ENCODE measurements around the gene ADAMTS7. TPM values are rescaled to one million over a fixed set of nuclear protein-coding genes. Genes with fewer than 3 reads are reported as not detected.
A peak's percentile ranks its signal among the peaks of the same experiment; 100 is the strongest.
"Not testable (repeated sequence)": the region's sequence is repeated elsewhere in the genome, so short reads cannot be mapped to it uniquely, and the experiment has no call there.

The ADAMTS7 gene
- total RNA-seq, 1 donor from 2014 or later = 0.39 TPM

DNA sequence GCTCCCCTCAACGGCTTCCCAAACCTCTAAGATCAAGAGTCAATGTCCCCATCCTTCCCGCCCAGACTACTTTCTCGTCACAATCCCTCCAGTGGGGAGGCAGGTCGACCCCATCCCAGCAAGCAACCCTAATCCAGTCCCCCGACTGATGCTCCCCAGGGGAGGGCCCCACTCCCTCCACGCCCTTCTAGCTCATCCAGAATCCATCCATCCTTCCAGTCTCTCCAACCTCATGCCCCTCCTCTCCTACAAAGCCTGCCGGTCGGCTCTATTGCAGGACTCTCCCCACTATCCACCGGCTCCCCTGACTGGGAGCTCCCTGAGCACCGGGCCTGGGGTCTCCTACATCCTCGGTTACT lies 1.3 kb downstream of the ADAMTS7 start:
- peaks cover 2% of the 10 kb centered on the region for H3K36me3 Mint-ChIP-seq (ENCODE audit: low read depth)
- no peaks in the 10 kb centered on the region for H3K4me1 Mint-ChIP-seq (ENCODE audit: low read depth)
- intact Hi-C loops (cut with micrococcal nuclease) = loop anchor here (1.0 kb wide), 1 partner anchor 20 kb away; no protein-coding TSS in a partner anchor
- peak overlapping the region; percentile 81 for H3K4me3 Mint-ChIP-seq
- peaks cover 50% of the 10 kb centered on the region for H3K27me3 Mint-ChIP-seq (ENCODE audit: insufficient read depth)
- H3K9me3 Mint-ChIP-seq = peaks cover 5% of the 10 kb centered on the region
- DNase-seq (ENCODE audit: low spot score) = no peak
- no peak overlapping the region for H3K27ac Mint-ChIP-seq

DNA sequence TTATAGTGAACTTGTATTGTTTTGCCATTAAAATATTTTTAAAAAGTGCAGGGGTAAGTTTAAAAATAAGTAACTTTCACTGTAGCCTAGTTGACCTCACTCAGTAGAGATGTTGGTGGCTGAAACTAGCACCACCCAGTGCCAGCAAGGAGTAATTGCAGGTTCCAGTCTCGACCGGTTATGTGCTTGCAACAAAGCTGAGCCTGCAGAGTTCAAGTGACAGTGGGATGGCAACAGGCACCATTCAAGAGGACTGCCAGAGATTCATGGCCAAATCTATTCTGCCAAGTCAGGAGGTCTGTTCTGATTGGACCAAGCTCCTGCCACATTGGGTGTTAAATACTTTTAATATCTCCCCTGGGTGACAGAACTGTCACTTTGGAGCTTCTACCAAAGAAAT lies 2.7 kb downstream of the ADAMTS7 start:
- Mint-ChIP-seq H3K4me3 (peak overlapping the region; percentile 31), H3K36me3 (ENCODE audit: low read depth) (peaks cover 2% of the 10 kb centered on the region), H3K9me3 (peaks cover 5% of the 10 kb centered on the region), H3K27me3 (ENCODE audit: insufficient read depth) (peaks cover 40% of the 10 kb centered on the region), H3K4me1 (ENCODE audit: low read depth) (no peaks in the 10 kb centered on the region), H3K27ac (no peak overlapping the region)
- intact Hi-C loops (cut with micrococcal nuclease) = loop anchor here (2.0 kb wide), 1 partner anchor 52 kb away; no protein-coding TSS in a partner anchor
- peak; percentile 19 for DNase-seq (ENCODE audit: low spot score)

DNA sequence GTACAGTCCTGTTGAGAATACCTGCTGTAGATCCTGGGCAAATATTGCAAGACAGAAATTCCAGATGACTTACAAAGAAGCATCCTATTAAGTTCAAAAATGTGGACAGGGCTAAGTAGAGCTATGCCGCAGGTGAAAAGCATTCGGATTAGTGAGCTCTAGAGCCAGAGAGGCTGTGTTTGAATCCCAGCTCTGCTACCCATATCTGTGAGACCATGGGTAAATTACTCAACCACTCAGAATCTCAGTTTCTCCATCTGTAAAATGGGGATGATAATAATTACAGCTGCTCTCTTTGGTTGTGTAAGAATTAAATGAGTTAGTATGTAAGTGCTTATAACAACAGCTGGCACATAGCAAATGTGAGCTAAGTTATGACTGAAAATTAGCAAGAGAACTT lies 3.9 kb downstream of the ADAMTS7 start:
- Mint-ChIP-seq H3K36me3 (ENCODE audit: low read depth) (peaks cover 2% of the 10 kb centered on the region), H3K9me3 (peaks cover 5% of the 10 kb centered on the region), H3K4me1 (ENCODE audit: low read depth) (no peaks in the 10 kb centered on the region), H3K27ac (no peak overlapping the region), H3K4me3 (no peak overlapping the region), H3K27me3 (ENCODE audit: insufficient read depth) (peaks cover 30% of the 10 kb centered on the region)
- intact Hi-C loops (cut with micrococcal nuclease) = no loop called here
- DNase-seq (ENCODE audit: low spot score) = no peak

DNA sequence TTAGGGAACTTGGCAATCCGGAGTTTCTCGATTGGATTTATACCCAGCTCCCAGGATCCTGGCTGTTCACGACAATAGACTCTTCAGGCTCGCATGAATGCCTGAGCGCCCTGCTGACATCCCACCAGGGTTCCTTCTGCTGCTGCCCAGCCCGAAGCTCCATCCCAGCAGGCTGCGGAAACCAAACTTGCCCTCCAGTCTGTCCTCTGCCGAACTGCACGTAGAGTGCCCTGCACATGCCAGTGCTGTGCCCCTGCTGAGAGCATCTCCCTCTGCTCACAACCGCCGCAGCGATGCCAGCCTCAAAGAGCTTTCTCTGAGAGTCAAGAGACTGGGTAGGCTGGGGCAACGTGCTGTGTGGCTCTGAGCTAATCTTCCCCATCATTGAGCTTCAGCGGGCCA lies 6.9 kb downstream of the ADAMTS7 start:
- Mint-ChIP-seq H3K36me3 (ENCODE audit: low read depth) (no peaks in the 10 kb centered on the region), H3K27me3 (ENCODE audit: insufficient read depth) (peaks cover 12% of the 10 kb centered on the region), H3K9me3 (peaks cover 5% of the 10 kb centered on the region), H3K4me3 (no peak overlapping the region), H3K4me1 (ENCODE audit: low read depth) (no peaks in the 10 kb centered on the region), H3K27ac (no peak overlapping the region)
- intact Hi-C loops (cut with micrococcal nuclease) = no loop called here
- no peak for DNase-seq (ENCODE audit: low spot score)

DNA sequence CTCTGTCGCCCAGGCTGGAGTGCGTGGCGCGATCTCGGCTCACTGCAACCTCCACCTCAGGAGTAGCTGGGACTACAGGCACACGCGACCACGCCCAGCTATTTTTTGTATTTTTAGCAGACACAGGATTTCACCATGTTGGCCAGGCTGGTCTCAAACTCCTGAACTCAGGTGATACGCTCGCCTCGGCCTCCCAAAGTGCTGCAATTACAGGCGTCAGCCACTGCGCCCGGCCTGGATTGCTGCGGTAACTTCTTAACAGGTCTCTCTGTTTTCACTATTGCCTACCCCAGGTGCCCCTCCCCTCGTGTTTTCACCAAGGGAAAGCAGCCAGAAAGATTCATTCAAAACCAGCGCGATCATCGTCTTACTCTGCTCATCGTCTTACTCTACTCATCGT lies 10.5 kb downstream of the ADAMTS7 start:
- intact Hi-C loops (cut with micrococcal nuclease) = no loop called here
- H3K4me1 Mint-ChIP-seq (ENCODE audit: low read depth) = no peaks in the 10 kb centered on the region
- H3K4me3 Mint-ChIP-seq = no peak overlapping the region
- H3K9me3 Mint-ChIP-seq = no peaks in the 10 kb centered on the region
- H3K27ac Mint-ChIP-seq = no peak overlapping the region
- no peaks in the 10 kb centered on the region for H3K36me3 Mint-ChIP-seq (ENCODE audit: low read depth)
- H3K27me3 Mint-ChIP-seq (ENCODE audit: insufficient read depth) = no peaks in the 10 kb centered on the region
- no peak for DNase-seq (ENCODE audit: low spot score)

DNA sequence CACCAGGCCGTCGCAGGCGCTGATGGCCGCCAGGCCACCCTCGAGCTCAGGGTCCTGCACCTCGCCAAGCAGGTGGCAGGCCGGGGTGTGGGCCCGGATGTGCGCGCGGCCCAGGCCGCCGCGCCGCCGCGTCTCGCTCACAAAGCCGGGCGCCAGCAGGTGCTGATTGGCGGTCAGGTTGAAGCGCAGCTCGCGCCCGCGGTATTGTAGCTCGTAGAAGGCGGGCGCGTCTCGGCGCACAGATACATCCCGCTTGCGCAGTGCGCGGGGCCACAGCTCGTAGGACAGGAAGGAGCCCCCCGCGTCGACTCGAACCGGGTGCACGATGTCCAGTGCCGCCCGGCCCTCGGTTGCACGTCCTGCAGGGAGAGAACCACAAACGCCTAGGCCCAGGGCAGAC lies 11.1 kb downstream of the ADAMTS7 start:
- H3K4me3 Mint-ChIP-seq = no peak overlapping the region
- intact Hi-C loops (cut with micrococcal nuclease) = no loop called here
- no peaks in the 10 kb centered on the region for H3K9me3 Mint-ChIP-seq
- no peaks in the 10 kb centered on the region for H3K27me3 Mint-ChIP-seq (ENCODE audit: insufficient read depth)
- no peaks in the 10 kb centered on the region for H3K4me1 Mint-ChIP-seq (ENCODE audit: low read depth)
- H3K36me3 Mint-ChIP-seq (ENCODE audit: low read depth) = no peaks in the 10 kb centered on the region
- no peak for DNase-seq (ENCODE audit: low spot score)
- no peak overlapping the region for H3K27ac Mint-ChIP-seq

DNA sequence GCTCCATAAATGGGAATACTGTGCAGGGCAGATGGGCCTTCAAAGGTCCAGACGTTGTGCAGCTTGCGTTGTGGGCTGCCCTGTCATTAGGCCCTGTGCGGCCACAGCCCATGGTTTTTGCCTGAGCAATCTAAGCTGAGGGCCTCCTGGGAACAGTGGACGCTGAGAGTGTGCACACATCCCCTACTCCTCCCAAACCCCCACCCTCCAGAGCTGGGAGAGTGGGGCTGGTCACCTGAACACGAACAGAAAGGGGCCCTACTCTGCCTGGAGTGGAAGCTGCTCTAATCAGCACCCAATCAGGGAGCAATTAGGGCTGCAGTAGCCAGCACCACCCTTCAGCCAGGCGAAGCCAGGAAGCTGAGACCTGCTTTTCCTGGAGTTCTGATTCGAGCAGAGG lies 12.2 kb downstream of the ADAMTS7 start:
- H3K27me3 Mint-ChIP-seq (ENCODE audit: insufficient read depth); DNase-seq (ENCODE audit: low spot score); H3K4me1 Mint-ChIP-seq (ENCODE audit: low read depth); H3K4me3 Mint-ChIP-seq; intact Hi-C loops (cut with micrococcal nuclease); H3K27ac Mint-ChIP-seq; H3K36me3 Mint-ChIP-seq (ENCODE audit: low read depth); H3K9me3 Mint-ChIP-seq: not testable (repeated sequence)

DNA sequence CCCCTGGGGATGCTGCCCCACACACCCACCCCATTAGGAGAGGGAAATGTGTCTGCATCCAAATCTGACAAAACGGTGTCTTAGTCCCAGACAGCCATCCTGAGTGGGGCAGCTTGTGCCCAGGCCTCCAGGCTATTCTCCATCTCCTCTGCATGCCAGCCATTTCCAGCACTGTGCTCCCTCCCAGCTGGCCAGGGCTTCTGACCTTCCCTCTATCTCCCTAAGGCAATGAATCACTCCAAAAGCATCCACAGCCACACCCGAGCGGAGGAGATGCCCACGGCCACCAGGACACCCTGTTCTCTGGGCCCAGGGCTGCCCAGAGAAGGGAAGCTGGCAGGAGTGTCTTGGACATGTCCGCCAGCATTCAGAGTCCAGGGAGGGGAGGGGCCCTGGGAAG lies 12.9 kb downstream of the ADAMTS7 start:
- intact Hi-C loops (cut with micrococcal nuclease); H3K27ac Mint-ChIP-seq; H3K9me3 Mint-ChIP-seq; DNase-seq (ENCODE audit: low spot score); H3K4me1 Mint-ChIP-seq (ENCODE audit: low read depth); H3K4me3 Mint-ChIP-seq; H3K36me3 Mint-ChIP-seq (ENCODE audit: low read depth); H3K27me3 Mint-ChIP-seq (ENCODE audit: insufficient read depth): not testable (repeated sequence)

DNA sequence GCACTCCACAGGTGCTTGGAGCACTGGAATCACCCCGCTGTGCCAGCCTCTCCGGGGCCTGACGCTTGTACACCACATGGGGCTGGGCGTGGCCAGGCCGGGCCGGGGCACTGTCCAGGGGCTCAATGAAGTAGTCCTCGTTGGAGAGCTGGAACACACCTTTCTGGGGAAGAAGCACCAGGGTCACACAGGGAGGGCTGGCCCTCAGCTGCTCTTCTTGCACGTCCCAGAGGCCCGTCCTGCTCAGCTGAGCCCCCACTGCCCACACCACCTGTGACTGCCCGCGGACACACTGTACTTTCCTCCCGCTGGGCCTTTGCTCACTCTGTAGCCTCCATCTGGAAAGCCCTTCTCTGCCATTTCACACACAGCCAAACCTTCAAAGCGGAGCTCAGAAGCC lies 13.3 kb downstream of the ADAMTS7 start:
- no peaks in the 10 kb centered on the region for H3K36me3 Mint-ChIP-seq (ENCODE audit: low read depth)
- intact Hi-C loops (cut with micrococcal nuclease) = no loop called here
- H3K4me1 Mint-ChIP-seq (ENCODE audit: low read depth) = no peaks in the 10 kb centered on the region
- H3K27me3 Mint-ChIP-seq (ENCODE audit: insufficient read depth) = no peaks in the 10 kb centered on the region
- H3K4me3 Mint-ChIP-seq = no peak overlapping the region
- no peak for DNase-seq (ENCODE audit: low spot score)
- no peak overlapping the region for H3K27ac Mint-ChIP-seq
- H3K9me3 Mint-ChIP-seq = no peaks in the 10 kb centered on the region

DNA sequence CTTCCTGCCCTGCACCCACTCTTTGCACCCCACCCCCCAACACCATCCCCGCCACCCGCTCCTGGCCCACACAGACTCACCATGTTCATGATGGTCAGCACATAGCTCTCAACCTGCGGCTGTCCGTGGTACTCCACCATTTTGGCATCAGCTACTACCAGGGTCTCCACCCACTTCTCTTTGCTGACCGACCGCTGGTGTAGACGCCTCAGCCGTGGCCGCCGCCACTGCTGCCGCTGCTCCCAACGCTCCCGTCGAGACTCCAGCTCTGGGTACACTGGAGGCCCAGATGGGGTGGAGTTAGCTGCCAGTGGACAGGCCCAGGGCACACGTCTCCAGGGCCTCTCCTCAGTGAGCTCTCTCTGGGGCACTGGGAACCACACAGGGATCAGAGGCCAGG lies 14.8 kb downstream of the ADAMTS7 start:
- H3K27ac Mint-ChIP-seq = no peak overlapping the region
- DNase-seq (ENCODE audit: low spot score) = no peak
- intact Hi-C loops (cut with micrococcal nuclease) = no loop called here
- H3K36me3 Mint-ChIP-seq (ENCODE audit: low read depth) = no peaks in the 10 kb centered on the region
- H3K4me3 Mint-ChIP-seq = no peak overlapping the region
- H3K4me1 Mint-ChIP-seq (ENCODE audit: low read depth) = no peaks in the 10 kb centered on the region
- no peaks in the 10 kb centered on the region for H3K27me3 Mint-ChIP-seq (ENCODE audit: insufficient read depth)
- no peaks in the 10 kb centered on the region for H3K9me3 Mint-ChIP-seq

DNA sequence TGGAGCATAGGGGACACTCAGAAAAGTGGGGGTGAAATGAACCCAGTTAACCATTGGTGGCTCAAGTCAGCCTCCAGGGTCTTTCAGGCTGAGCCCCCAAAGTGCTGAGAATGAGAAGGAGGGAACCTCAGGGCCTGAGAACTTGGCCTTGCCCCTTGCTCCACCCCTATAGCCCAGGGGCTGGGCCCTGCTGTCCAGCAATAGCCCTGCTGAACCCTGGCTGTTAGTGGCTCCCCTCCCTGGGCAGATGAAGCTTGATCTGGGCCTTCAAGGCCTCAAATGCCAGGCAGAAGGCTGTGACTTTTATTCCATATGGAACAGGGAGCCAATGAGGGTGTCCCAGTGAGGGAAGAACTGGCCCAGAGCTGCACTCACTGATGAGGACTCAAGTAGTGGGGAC lies 16.2 kb downstream of the ADAMTS7 start:
- no peak overlapping the region for H3K4me3 Mint-ChIP-seq
- intact Hi-C loops (cut with micrococcal nuclease) = no loop called here
- no peak for DNase-seq (ENCODE audit: low spot score)
- no peaks in the 10 kb centered on the region for H3K27me3 Mint-ChIP-seq (ENCODE audit: insufficient read depth)
- no peak overlapping the region for H3K27ac Mint-ChIP-seq
- H3K4me1 Mint-ChIP-seq (ENCODE audit: low read depth) = peaks cover 7% of the 10 kb centered on the region
- H3K9me3 Mint-ChIP-seq = no peaks in the 10 kb centered on the region
- H3K36me3 Mint-ChIP-seq (ENCODE audit: low read depth) = no peaks in the 10 kb centered on the region

DNA sequence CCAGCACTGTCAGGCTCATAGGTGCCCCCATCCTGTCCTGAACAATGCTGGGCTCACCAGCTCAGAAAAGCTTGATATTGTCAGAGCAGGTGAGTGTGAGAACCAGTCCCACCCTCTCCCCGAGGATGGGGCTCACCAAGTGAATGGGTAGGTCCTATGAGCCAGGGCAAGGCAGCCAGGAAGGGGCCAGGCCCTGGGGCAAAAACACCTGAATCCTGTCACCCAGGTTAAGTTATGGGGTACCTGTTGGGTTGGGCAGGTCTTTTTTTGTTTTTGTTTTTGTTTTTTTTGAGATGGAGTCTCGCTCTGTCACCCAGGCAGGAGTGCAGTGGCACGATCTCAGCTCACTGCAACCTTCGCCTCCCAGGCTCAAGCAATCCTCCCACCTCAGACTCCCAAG lies 16.8 kb downstream of the ADAMTS7 start:
- H3K36me3 Mint-ChIP-seq (ENCODE audit: low read depth); DNase-seq (ENCODE audit: low spot score); H3K4me3 Mint-ChIP-seq; H3K27ac Mint-ChIP-seq; intact Hi-C loops (cut with micrococcal nuclease); H3K9me3 Mint-ChIP-seq; H3K27me3 Mint-ChIP-seq (ENCODE audit: insufficient read depth): not testable (repeated sequence)
- H3K4me1 Mint-ChIP-seq (ENCODE audit: low read depth) = peaks cover 10% of the 10 kb centered on the region

DNA sequence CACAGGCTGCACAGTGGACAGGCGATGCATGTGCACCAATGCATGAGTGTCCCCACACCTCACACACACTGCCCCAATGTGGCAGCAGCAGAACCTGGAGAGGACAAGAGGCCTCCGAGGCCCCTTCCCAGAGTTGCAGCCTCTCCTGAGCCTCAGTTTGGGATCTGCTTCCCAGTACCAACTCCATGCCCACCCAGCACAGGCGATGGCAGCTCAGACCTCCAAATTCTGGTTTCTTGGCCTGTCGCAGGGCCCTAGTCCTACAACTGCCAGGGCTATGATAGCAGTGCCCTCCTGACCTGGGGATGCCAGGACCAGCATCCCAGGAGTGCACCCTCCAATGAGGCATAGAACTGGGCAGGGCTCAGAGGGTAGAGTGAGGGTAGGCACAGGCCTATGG lies 19.9 kb downstream of the ADAMTS7 start:
- no peaks in the 10 kb centered on the region for H3K9me3 Mint-ChIP-seq
- intact Hi-C loops (cut with micrococcal nuclease) = no loop called here
- DNase-seq (ENCODE audit: low spot score) = no peak
- H3K36me3 Mint-ChIP-seq (ENCODE audit: low read depth) = no peaks in the 10 kb centered on the region
- no peak overlapping the region for H3K27ac Mint-ChIP-seq
- no peak overlapping the region for H3K4me3 Mint-ChIP-seq
- H3K4me1 Mint-ChIP-seq (ENCODE audit: low read depth) = peaks cover 10% of the 10 kb centered on the region
- no peaks in the 10 kb centered on the region for H3K27me3 Mint-ChIP-seq (ENCODE audit: insufficient read depth)

DNA sequence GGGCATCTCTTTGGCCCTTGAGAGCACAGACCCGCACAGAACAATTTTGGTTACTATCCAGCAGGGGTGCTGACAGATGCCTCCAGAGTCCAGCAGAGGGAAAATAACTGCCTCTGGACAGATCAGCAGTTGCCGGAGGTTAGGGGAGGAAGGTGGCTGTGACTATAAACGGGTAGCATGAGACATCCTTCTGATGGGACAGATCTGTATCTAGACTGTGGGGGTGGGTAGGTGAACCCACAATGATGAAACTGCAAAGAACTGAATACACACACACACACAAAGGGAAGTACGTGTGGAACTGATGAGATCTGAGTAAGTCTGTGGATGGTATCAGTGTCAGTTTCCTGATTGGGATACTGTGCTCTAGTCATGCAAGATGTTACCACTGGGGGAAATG lies 21.2 kb downstream of the ADAMTS7 start:
- no peak for DNase-seq (ENCODE audit: low spot score)
- H3K4me1 Mint-ChIP-seq (ENCODE audit: low read depth) = peaks cover 10% of the 10 kb centered on the region
- H3K27ac Mint-ChIP-seq = peak overlapping the region; percentile 31
- H3K27me3 Mint-ChIP-seq (ENCODE audit: insufficient read depth) = peaks cover 3% of the 10 kb centered on the region
- intact Hi-C loops (cut with micrococcal nuclease) = loop anchor here (1.0 kb wide), 2 partner anchors 20 to 29 kb away; no protein-coding TSS in a partner anchor
- no peaks in the 10 kb centered on the region for H3K36me3 Mint-ChIP-seq (ENCODE audit: low read depth)
- H3K4me3 Mint-ChIP-seq = peak overlapping the region; percentile 28
- H3K9me3 Mint-ChIP-seq = no peaks in the 10 kb centered on the region

Data from activated T-helper 1 cell treated with anti-CD3 and anti-CD28 coated beads, Interleukin-12 subunit alpha, Interleukin-12 subunit beta, Interleukin-2, Interleukin-4 antibody, amounts not matched to agents 30 ng/mL and 10 ng/mL and 1 ng/mL, durations not matched to agents 14 hours and 24 hours and 36 hours (primary cell).